GM23338 (cell line): Measurements from ENCODE around the gene PRAC2. TPM values are rescaled to one million over a fixed set of nuclear protein-coding genes. Genes with fewer than 3 reads are reported as not detected.

Experiments used
- ATAC-seq: fragments of 200-7000 bp; cut with Tn5 transposase; 3 replicates; pipeline ENCODE4 v1.9.1; 2020
- DNase-seq: peaks from one replicate; pipeline ENCODE4 v3.0.0-alpha.2; 2015; ENCODE audit warnings: low spot score
- H2AFZ ChIP-seq: fragments of 200-600 bp; sonication (generic); 2 replicates; pipeline ENCODE4 v1.8.0; 2016; ENCODE audit warnings: antibody characterized with exemption, mild to moderate bottlenecking, moderate library complexity
- H3F3A ChIP-seq: fragments of 200-600 bp; sonication (generic); replicated peaks from 2 replicates; pipeline ENCODE4 v1.8.0; 2017; ENCODE audit warnings: antibody characterized with exemption, mixed run types, low read depth
- H3K27ac ChIP-seq: fragments of 200-600 bp; sonication (generic); 2 replicates; pipeline ENCODE4 v1.6.1; 2016; ENCODE audit warnings: low read depth
- H3K27me3 ChIP-seq: fragments of 200-600 bp; sonication (generic); 2 replicates; pipeline ENCODE4 v1.8.0; 2016; ENCODE audit warnings: mild to moderate bottlenecking, mixed run types, moderate library complexity; ENCODE audit not compliant: insufficient read depth
- H3K36me3 ChIP-seq: fragments of 200-600 bp; sonication (generic); 2 replicates; pipeline ENCODE4 v1.8.0; 2016; ENCODE audit warnings: mild to moderate bottlenecking; ENCODE audit not compliant: insufficient read depth
- H3K4me1 ChIP-seq: fragments of 200-600 bp; sonication (generic); 2 replicates; pipeline ENCODE4 v1.8.0; 2016; ENCODE audit warnings: mild to moderate bottlenecking, moderate library complexity; ENCODE audit not compliant: insufficient read depth
- H3K4me2 ChIP-seq: fragments of 200-600 bp; sonication (generic); 2 replicates; pipeline ENCODE4 v1.7.1; 2017; ENCODE audit warnings: mixed run types
- H3K4me3 ChIP-seq: fragments of 200-600 bp; sonication (generic); 2 replicates; pipeline ENCODE4 v1.6.1; 2016; ENCODE audit warnings: mixed run types
- H3K79me2 ChIP-seq: fragments of 200-600 bp; sonication (generic); replicated peaks from 2 replicates; pipeline ENCODE4 v1.8.0; 2017; ENCODE audit warnings: mild to moderate bottlenecking; ENCODE audit not compliant: insufficient read depth
- H3K9me2 ChIP-seq: fragments of 200-600 bp; sonication (generic); 2 replicates; pipeline ENCODE4 v1.8.0; 2017; ENCODE audit not compliant: insufficient read depth
- H4K20me1 ChIP-seq: fragments of 200-600 bp; sonication (generic); replicated peaks from 2 replicates; pipeline ENCODE4 v1.8.0; 2017; ENCODE audit warnings: mild to moderate bottlenecking; ENCODE audit not compliant: insufficient read depth
- H3K27ac Mint-ChIP-seq: 2 replicates; pipeline ENCODE4 v1.8.0; 2020; ENCODE audit warnings: inconsistent platforms, mild to moderate bottlenecking, moderate library complexity, mixed read lengths
- H3K27me3 Mint-ChIP-seq: 3 replicates; pipeline ENCODE4 v1.8.0; 2022; ENCODE audit warnings: low read depth, mild to moderate bottlenecking, moderate library complexity, mixed read lengths, inconsistent platforms; ENCODE audit not compliant: insufficient read depth, poor library complexity
- H3K36me3 Mint-ChIP-seq: 3 replicates; pipeline ENCODE4 v1.8.0; 2021; ENCODE audit warnings: low read depth, mild to moderate bottlenecking, inconsistent platforms, moderate library complexity, mixed read lengths
- H3K4me1 Mint-ChIP-seq: 3 replicates; pipeline ENCODE4 v1.8.0; 2020; ENCODE audit warnings: mild to moderate bottlenecking, inconsistent platforms, mixed read lengths
- H3K4me3 Mint-ChIP-seq: 3 replicates; pipeline ENCODE4 v1.8.0; 2021; ENCODE audit warnings: moderate library complexity, mild to moderate bottlenecking, inconsistent platforms, mixed read lengths
- H3K9me3 Mint-ChIP-seq: 3 replicates; pipeline ENCODE4 v1.8.0; 2020; ENCODE audit warnings: moderate library complexity, mild to moderate bottlenecking, inconsistent platforms, mixed read lengths
- CREB1 ChIP-seq: fragments of 250-450 bp; sonication (Bioruptor Pico); IDR thresholded peaks from 2 replicates; pipeline ENCODE4 v1.5.0; 2020; ENCODE audit warnings: low read depth, mild to moderate bottlenecking, moderate library complexity
- CTCF ChIP-seq, 2 experiments: fragments of 200-600 bp in 1 of 2; sonication (generic) in 1 of 2; conservative IDR thresholded peaks; 2 replicates each; pipeline versions ENCODE4 v1.5.1 to v1.6.1; 2016 to 2017; ENCODE audit warnings: antibody characterized with exemption in 2 of 2, low read depth in 2 of 2, mild to moderate bottlenecking in 2 of 2, moderate library complexity in 1 of 2
- ETS1 ChIP-seq: IDR thresholded peaks from 2 replicates; pipeline ENCODE4 v1.6.1; 2016; ENCODE audit warnings: antibody characterized with exemption
- EZH2 ChIP-seq: fragments of 200-600 bp; sonication (generic); IDR thresholded peaks from one replicate; pipeline ENCODE4 v1.8.0; 2017; ENCODE audit warnings: antibody characterized with exemption, mild to moderate bottlenecking, low read depth; ENCODE audit not compliant: unreplicated experiment
- EZH2phosphoT487 ChIP-seq: fragments of 200-600 bp; sonication (generic); IDR thresholded peaks from one replicate; pipeline ENCODE4 v1.8.1; 2018; ENCODE audit warnings: antibody characterized with exemption; ENCODE audit not compliant: unreplicated experiment
- POLR2AphosphoS5 ChIP-seq: IDR thresholded peaks from 2 replicates; pipeline ENCODE4 v1.6.1; 2016; ENCODE audit warnings: antibody characterized with exemption, low read depth
- REST ChIP-seq: IDR thresholded peaks from one replicate; pipeline ENCODE4 v1.6.1; 2018; ENCODE audit warnings: antibody characterized with exemption; ENCODE audit not compliant: unreplicated experiment
- STAT1 ChIP-seq: IDR thresholded peaks from one replicate; pipeline ENCODE4 v1.6.1; 2016; ENCODE audit warnings: antibody characterized with exemption; ENCODE audit not compliant: unreplicated experiment
- ZNF114 ChIP-seq: fragments of 250-450 bp; sonication (Bioruptor Pico); IDR thresholded peaks from 2 replicates; pipeline ENCODE4 v1.5.0; 2020; ENCODE audit warnings: mild to moderate bottlenecking, moderate library complexity
- ZNF462 ChIP-seq: fragments of 250-450 bp; sonication (Bioruptor Pico); IDR thresholded peaks from 2 replicates; pipeline ENCODE4 v1.5.0; 2020; ENCODE audit warnings: mild to moderate bottlenecking, moderate library complexity
- polyA plus RNA-seq: library from polyadenylated mRNA; unstranded; fragments of >200 nt; fragmentation: Nextera tagmentation; extraction: Ambion mirVana; gene quantifications from 2 replicates; pipeline ENCODE4 v1.2.1, GENCODE V29; 2016
- total RNA-seq: library from RNA; depleted of rRNA; stranded (reverse); fragments of >200 nt; shearing (Covaris generic); gene quantifications from 2 replicates; pipeline ENCODE4 v1.2.3, GENCODE V29; 2014

The PRAC2 gene
- total and polyA plus RNA-seq, 2 experiments from 2014 or later, result not detected

GRCh38 chr17:48770954-48771353, 48.0 kb downstream of the PRAC2 start:
- Mint-ChIP-seq H3K4me3 (no peak overlapping the region), H3K9me3 (peaks cover 3% of the 10 kb centered on the region; the same call in 1 of the 3 replicates), H3K27me3 (peaks cover 2% of the 10 kb centered on the region), H3K4me1 (no peaks in the 10 kb centered on the region), H3K27ac (no peak overlapping the region), H3K36me3 (no peaks in the 10 kb centered on the region)
- DNase-seq (no peak), ATAC-seq (no peak)
- H3K4me1 ChIP-seq, result no peaks in the 10 kb centered on the region
- no peaks in the 10 kb centered on the region for H3K9me2 ChIP-seq
- peaks cover 5% of the 10 kb centered on the region; the same call in 1 of the 2 replicates for H3K27me3 ChIP-seq
- H3K27ac ChIP-seq, result no peak overlapping the region
- no peak overlapping the region for H2AFZ ChIP-seq
- TF ChIP-seq POLR2AphosphoS5, result no peak
- no peak for TF ChIP-seq STAT1
- TF ChIP-seq EZH2phosphoT487, result no peak
- TF ChIP-seq REST, result no peak
- no peak for TF ChIP-seq ETS1
- TF ChIP-seq CREB1 (CRISPR knock-in tag), result no peak
- H3K4me3 ChIP-seq, result no peak overlapping the region
- no peak overlapping the region for H3K4me2 ChIP-seq
- no peaks in the 10 kb centered on the region for H3F3A ChIP-seq
- no peaks in the 10 kb centered on the region for H4K20me1 ChIP-seq
- no peaks in the 10 kb centered on the region for H3K36me3 ChIP-seq
- H3K79me2 ChIP-seq, result no peaks in the 10 kb centered on the region

GRCh38 chr17:48773245-48773644, 50.3 kb downstream of the PRAC2 start:
- Mint-ChIP-seq H3K36me3 (no peaks in the 10 kb centered on the region), H3K27ac (no peak overlapping the region), H3K4me1 (no peaks in the 10 kb centered on the region), H3K4me3 (no peak overlapping the region), H3K9me3 (peaks cover 4% of the 10 kb centered on the region; the same call in 1 of the 3 replicates), H3K27me3 (peaks cover 4% of the 10 kb centered on the region)
- no peak for ATAC-seq
- Histone ChIP-seq H3K9me2 (no peaks in the 10 kb centered on the region), H3K79me2 (no peaks in the 10 kb centered on the region), H4K20me1 (no peaks in the 10 kb centered on the region), H3K4me2 (no peak overlapping the region), H3F3A (no peaks in the 10 kb centered on the region), H3K36me3 (no peaks in the 10 kb centered on the region), H3K4me3 (no peak overlapping the region), H3K4me1 (no peaks in the 10 kb centered on the region), H3K27ac (no peak overlapping the region), H2AFZ (no peak overlapping the region), H3K27me3 (no peaks in the 10 kb centered on the region; the same call in 1 of the 2 replicates)
- no peak for DNase-seq
- TF ChIP-seq POLR2AphosphoS5 (no peak), ZNF462 (no peak), ZNF114 (CRISPR knock-in tag) (no peak), CTCF (conservative IDR thresholded peaks at IDR 0.05; ENCODE audit: low read depth in 2 of 2) (no peak), EZH2 (no peak), CREB1 (CRISPR knock-in tag) (no peak)
